Endothelial cell (in vitro differentiated cells): Measurements from ENCODE around the gene MGST2. TPM values are rescaled to one million over a fixed set of nuclear protein-coding genes. Genes with fewer than 3 reads are reported as not detected.

ENCODE experiments used
- DNase-seq: peaks from one replicate; pipeline ENCODE4 v3.0.0; 2021; ENCODE audit warnings: low spot score
- H3K27ac Mint-ChIP-seq: one replicate; pipeline ENCODE4 v1.8.0; 2021; ENCODE audit warnings: mixed read lengths, inconsistent platforms; ENCODE audit not compliant: unreplicated experiment
- H3K27me3 Mint-ChIP-seq: one replicate; pipeline ENCODE4 v1.8.0; 2021; ENCODE audit warnings: mild to moderate bottlenecking, moderate library complexity, mixed read lengths, inconsistent platforms; ENCODE audit not compliant: unreplicated experiment
- H3K36me3 Mint-ChIP-seq: one replicate; pipeline ENCODE4 v1.8.0; 2021; ENCODE audit warnings: mild to moderate bottlenecking, low read depth, mixed read lengths, inconsistent platforms; ENCODE audit not compliant: unreplicated experiment
- H3K4me1 Mint-ChIP-seq: one replicate; pipeline ENCODE4 v1.8.0; 2021; ENCODE audit warnings: mild to moderate bottlenecking, mixed read lengths, inconsistent platforms; ENCODE audit not compliant: unreplicated experiment
- H3K4me3 Mint-ChIP-seq: one replicate; pipeline ENCODE4 v1.8.0; 2021; ENCODE audit warnings: mild to moderate bottlenecking, mixed read lengths, inconsistent platforms; ENCODE audit not compliant: unreplicated experiment
- H3K9me3 Mint-ChIP-seq: one replicate; pipeline ENCODE4 v1.8.0; 2021; ENCODE audit warnings: mixed read lengths, inconsistent platforms; ENCODE audit not compliant: unreplicated experiment
- CTCF ChIP-seq: fragments of 200-600 bp; sonication (generic); IDR thresholded peaks from one replicate; pipeline ENCODE4 v1.5.0; 2021; ENCODE audit warnings: antibody characterized with exemption; ENCODE audit not compliant: unreplicated experiment
- total RNA-seq: library from RNA; stranded (reverse); fragmentation: NEBNext Ultra II Directional; extraction: Animal tissue kit (Norgen Biotek cat#: 25700); gene quantifications from one replicate; pipeline ENCODE4 v1.2.1, GENCODE V29; 2021; ENCODE audit not compliant: unreplicated experiment

MGST2 gene
- total RNA-seq, 1 donor from 2014 or later: 98.3 TPM

- DNase-seq: no peak
- Mint-ChIP-seq H3K27me3 (peaks cover 5% of the 10 kb centered on the region), H3K9me3 (no peaks in the 10 kb centered on the region), H3K4me1 (peaks cover 44% of the 10 kb centered on the region), H3K27ac (no peak overlapping the region), H3K36me3 (no peaks in the 10 kb centered on the region), H3K4me3 (no peak overlapping the region)
- no peak for TF ChIP-seq CTCF
These were observed 88.1 kb downstream of the MGST2 start for GRCh38 chr4:139753686-139754085.

Other genes starting within 250 kb of the MGST2 start
- 11.4 TPM for gene RAB33B, start 211.7 kb upstream of the MGST2 start, total RNA-seq
- 8.4 TPM for gene SETD7, start 109.6 kb upstream of the MGST2 start, total RNA-seq